Ureter (tissue), 1 donor: Measurements from ENCODE around the gene MT1B. TPM values are rescaled to one million over a fixed set of nuclear protein-coding genes. Genes with fewer than 3 reads are reported as not detected.
A peak's percentile ranks its signal among the peaks of the same experiment; 100 is the strongest.

Experiments used
- DNase-seq: peaks from one replicate; pipeline ENCODE4 v3.0.0-alpha.2; 2020; ENCODE audit warnings: low spot score
- total RNA-seq: library from RNA; stranded (reverse); gene quantifications from one replicate; pipeline ENCODE4 v1.2.4, GENCODE V29; 2023
- donor health status: DM: yes; HTN: yes; CAD: no.

The MT1B gene
- total RNA-seq, 1 donor from 2014 or later: not detected

DNA sequence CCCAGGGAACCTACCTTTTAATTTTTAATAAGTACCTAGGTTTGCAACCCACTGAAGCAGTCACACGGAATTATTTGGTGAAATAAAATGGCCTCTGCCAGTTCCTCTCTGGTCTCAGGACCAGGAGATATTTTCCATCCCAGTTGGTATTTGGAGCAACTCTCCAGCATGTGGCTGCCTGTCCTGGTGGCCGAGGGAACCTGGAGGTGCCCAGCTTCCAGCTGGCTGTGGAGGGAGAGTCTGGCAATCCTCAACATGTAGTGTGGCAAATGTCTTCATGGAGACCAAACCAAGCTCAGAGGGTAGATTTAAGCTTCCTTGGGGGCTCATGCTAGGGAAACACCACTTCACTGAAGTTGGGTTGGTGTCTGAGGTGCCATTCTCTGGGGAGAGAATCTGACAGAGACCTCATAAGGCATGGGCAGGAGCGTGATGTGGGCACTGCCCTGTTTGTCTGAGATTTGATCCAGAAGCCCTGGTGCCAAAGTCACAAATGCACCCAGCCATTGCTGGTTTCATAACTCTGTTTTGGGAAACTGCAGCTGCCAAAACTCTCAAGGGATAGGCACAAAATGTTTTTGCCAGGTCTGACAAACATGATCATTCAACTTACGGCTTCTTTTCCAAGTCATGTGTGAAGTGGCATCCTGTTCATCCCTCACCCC lies 33.4 kb downstream of the MT1B start:
- no peak for DNase-seq

DNA sequence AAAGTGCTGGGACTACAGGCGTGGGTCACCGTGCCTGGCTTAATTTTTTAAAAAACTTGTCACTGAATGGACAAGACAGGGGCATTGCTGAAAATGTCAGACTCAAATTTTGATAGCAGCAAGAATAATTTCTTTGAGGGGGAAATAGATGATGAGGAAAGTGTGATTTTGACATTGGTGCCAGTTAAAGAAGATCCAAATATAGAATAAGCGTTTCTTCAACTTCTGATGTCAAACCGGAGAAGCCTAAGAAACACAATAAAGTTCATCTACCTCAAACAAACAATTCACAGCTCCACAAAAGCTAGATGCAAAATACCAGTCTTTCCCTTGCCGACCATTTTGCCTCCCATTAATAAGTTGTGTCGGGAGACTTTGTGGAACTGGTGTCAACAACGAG lies 35.1 kb downstream of the MT1B start:
- no peak for DNase-seq

DNA sequence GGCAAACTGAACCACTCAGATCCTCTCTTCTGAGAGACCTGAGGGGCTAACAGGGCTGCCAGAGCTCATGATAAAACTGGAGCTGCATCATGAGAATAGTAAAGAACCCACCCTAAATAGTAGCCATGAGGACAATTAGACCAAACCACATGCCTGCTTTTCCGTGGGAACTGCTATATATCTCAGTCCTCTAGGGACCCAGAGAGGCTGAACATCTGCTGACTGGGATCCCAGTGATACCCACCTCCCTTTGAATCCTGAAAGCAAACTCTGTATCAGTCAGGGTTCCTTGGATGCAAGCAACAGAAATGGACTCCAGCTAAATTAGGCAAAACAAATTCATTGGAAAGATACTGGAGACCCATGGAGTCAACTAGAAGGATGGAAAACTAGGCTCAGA lies 37.1 kb downstream of the MT1B start:
- no peak for DNase-seq

DNA sequence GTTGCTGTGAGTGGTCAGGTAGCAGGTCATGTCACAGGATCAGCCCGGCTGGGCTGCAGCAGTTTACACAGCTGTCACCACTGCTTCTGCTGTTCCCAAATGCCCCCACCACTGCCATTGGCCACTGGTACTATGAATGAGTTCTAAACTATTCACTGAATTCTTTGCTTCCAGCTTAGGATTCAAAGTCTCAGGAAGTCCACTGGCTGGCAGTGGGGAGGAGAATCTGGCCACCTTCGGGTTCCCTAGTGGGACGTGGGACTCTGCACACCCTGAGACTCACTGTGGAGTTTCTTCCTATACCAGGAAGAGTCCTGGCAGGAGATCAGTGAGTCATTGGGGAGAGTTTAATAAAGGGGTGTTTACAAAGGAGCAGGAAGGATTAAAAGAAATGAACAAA lies 37.5 kb downstream of the MT1B start:
- DNase-seq: no peak

DNA sequence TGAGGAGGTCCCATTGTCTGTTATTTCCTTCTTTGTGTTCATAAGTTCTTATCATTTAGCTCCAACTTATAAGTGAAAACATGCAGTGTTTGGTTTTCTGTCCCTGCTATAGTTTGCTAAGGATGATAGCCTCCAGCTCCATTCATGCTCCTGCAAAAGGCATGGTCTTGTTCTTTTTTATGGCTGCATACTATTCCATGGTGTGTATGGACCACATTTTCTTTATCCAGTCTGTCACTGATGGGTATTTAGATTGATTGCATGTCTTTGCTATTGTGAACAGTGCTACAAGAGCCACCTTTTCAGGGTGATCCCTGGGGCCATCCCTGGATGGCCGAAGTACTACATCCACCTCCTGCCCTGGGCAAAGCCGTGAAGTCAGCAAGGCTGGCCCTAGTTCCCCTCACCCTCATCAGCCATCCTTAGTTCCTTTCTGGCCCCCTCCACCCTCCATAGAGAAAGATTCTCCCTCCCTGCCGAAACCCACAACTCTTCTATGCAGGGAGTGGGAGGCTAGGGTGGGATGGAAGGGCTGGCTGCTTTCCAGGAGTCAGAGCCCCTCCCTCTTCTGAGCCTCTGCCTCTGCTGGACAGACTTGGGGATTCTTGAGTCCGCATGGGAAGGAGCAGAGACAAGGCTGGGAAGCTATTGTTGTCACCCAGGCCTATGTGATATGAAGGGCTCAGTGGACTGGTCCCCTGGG lies 38.9 kb downstream of the MT1B start:
- no peak for DNase-seq

DNA sequence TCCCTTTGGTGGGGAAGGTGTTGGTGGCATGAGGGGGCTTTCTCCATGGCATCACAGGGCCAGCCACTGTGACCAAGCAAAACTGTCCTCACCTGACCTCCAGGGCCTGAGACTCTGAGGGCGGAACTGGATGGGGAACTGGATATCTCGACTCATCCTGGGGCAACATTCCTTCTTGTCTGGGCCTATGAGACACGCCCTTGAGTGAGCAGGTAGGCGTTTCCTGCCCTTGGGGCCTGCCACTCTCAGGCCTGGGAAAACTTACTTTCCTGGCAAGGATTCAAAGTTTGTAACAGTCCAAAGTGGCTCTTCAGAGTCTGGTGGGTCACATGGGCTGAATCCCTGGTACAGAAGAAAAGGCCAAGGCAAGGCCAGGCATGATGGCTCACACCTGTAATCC lies 40.2 kb downstream of the MT1B start:
- DNase-seq: peak; percentile 57

DNA sequence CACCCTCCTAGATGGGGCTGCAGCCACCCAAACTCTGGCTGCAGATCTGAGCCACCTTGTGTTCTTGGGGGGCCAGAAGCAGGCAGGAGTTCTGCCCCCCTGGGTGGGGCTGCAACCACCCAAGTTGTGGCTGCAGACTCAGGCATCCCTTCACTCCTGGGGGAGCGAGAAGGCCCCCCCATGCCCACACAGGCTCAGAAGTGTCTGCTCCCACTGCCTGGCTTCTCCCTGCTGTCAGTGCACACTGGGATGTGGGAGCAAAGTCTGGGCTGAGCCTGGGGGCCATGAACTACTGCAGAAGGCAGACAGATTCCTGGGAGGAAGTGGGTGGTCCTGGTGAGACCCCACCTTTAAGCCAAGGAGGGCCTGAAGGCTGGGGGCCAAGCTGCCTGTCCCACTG lies 43.6 kb downstream of the MT1B start:
- no peak for DNase-seq

DNA sequence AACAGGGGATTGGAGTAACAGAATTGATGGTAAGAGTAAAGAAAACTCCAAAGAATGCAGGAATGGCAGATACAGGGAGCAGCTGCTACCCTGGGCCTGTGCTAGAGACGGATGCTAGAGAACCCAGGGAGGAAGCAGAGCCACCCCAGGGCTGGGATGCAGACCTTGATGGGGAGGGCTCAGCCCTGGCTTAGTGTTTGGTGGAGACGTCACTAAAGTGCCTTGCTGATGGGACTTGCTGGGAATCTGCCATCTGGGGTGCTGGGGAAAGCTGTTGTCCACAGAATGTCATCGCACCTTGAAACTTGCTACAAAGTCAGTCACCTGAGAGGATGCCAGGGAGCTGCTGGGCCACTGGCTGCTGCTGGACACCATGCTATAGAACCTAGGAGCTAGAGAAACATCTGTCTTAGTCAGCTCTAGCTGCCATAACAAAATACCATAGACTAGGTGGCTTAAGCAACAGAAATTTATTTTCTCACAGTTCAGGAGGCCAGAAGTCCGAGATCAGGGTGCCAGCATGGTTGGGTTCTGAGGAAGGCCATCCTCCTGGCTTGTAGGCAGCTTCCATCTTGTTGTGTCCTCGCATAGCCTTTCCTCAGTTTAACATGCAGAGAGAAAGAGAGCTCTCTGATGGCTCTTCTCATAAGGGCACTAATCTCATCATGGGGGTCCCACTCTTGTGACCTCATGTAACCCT lies 45.9 kb downstream of the MT1B start:
- DNase-seq: no peak

DNA sequence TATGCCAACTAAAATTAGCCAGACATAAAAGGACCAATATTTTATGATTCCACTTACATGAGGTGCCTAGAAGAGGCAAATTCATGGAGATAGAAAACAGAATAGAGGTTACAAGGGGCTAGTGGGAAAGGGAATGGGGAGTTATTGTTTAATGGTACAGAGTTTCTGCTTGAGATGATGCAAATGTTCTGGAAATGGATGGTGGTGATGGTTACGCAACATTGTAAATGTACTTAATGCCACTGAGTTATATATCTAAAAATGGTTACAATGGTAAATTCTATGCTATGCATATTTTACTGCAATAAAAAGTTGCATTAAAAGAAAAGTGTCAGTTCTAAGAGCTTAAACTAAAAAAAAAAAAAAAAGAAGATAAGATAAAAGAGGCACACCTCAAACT lies 48.5 kb downstream of the MT1B start:
- DNase-seq: no peak

DNA sequence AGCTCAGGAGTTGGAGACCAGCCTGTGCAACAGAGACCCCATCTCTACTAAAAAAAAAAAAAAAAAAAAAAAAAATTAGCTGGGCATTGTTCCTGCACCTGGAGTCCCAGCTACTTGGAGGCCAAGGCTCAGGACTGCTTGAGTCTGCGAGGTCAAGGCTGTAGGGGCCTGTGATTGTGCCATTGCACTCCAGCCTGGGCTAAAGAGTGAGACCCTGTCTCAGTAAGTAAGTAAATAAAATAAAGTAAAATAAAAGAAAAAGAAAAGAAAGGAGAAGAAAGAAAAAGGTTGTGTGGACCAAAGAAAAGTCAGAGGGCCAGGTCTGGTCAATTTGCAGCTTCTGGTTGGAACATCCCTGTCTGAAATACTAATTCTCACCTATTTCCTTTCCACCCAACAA lies 48.9 kb downstream of the MT1B start:
- no peak for DNase-seq

DNA sequence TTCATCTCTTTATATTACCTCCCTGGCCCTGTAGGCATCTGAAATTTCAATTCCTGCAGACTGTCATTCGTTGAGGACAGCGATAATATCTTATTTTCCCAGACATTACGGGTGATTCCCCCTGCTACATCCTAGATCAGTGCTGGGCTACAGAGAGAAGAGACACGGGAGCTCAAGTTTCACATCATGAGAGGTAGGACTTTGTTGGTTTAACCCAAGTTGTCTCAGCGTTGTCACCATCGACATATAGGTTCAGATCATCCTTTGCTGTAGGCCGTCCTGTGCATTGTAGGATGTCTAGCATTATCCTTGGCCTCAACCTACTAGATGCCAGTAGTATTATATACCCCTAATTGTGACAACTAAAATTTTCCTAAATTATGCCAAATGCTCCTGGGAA lies 49.8 kb downstream of the MT1B start:
- DNase-seq: no peak

Other genes starting within 250 kb of the MT1B start
- gene AMFR, start 226.3 kb upstream of the MT1B start, total RNA-seq: 97.2 TPM
- gene NUDT21, start 200.6 kb upstream of the MT1B start, total RNA-seq: 128 TPM
- gene OGFOD1, start 200.3 kb upstream of the MT1B start, total RNA-seq: 44.3 TPM
- gene BBS2, start 131.9 kb upstream of the MT1B start, total RNA-seq: 62.6 TPM
- not detected for gene MT4, start 86.8 kb upstream of the MT1B start, total RNA-seq
- gene MT3, start 62.4 kb upstream of the MT1B start, total RNA-seq: 1.5 TPM
- gene MT2A, start 43.3 kb upstream of the MT1B start, total RNA-seq: 113 TPM
- 98.7 TPM for gene MT1E, start 26.1 kb upstream of the MT1B start, total RNA-seq
- gene MT1M, start 19.2 kb upstream of the MT1B start, total RNA-seq: 18.8 TPM
- gene MT1A, start 13.2 kb upstream of the MT1B start, total RNA-seq: 22.3 TPM
- 8.7 TPM for gene MT1F, start 6.1 kb downstream of the MT1B start, total RNA-seq
- gene MT1G, start 16.2 kb downstream of the MT1B start, total RNA-seq: 2.9 TPM
- not detected for gene MT1H, start 17.9 kb downstream of the MT1B start, total RNA-seq
- 110 TPM for gene MT1X, start 30.6 kb downstream of the MT1B start, total RNA-seq
- 69.1 TPM for gene NUP93, start 78.2 kb downstream of the MT1B start, total RNA-seq
- gene SLC12A3, start 213.3 kb downstream of the MT1B start, total RNA-seq: not detected